ENCODE results near the gene SPAG8. TPM values are rescaled to one million over a fixed set of nuclear protein-coding genes. Genes with fewer than 3 reads are reported as not detected.
A peak's percentile ranks its signal among the peaks of the same experiment; 100 is the strongest.

The SPAG8 gene
- total and polyA plus RNA-seq, 9 of the 15 experiments (the other 6 are each of a cell fraction or from before 2014, with no cell fraction given) = 0.03 to 0.47 (median 0.21) TPM

- no peak for TF ChIP-seq TFE3 (CRISPR knock-in tag; IDR thresholded peaks at IDR 0.05)
- TF ChIP-seq HMG20A (CRISPR knock-in tag; conservative IDR thresholded peaks at IDR 0.05) = no peak
- no peak for TF ChIP-seq PRDM10 (IDR thresholded peaks at IDR 0.05; ENCODE audit: partially characterized antibody)
- TF ChIP-seq NONO (IDR thresholded peaks at IDR 0.05; ENCODE audit: low read depth in 2 of 2, low read length in 1 of 2) = no peak
- TF ChIP-seq SRSF9 (IDR thresholded peaks at IDR 0.05; ENCODE audit: borderline replicate concordance, low read depth, low read length) = no peak
- 0 out of 2 replicates have a peak, but pooled peaks have one; percentile 11 for TF ChIP-seq SMARCA4 (IDR thresholded peaks at IDR 0.05)
- no peak for TF ChIP-seq RFX5 (IDR thresholded peaks at IDR 0.05; ENCODE audit: low read depth, low read length)
- no peak for TF ChIP-seq ZFPM2 (CRISPR knock-in tag; IDR thresholded peaks at IDR 0.05)
- TF ChIP-seq JUNB (CRISPR knock-in tag; conservative IDR thresholded peaks at IDR 0.05) = no peak
- 0 out of 2 replicates have a peak, but pooled peaks have one; percentile 32 for TF ChIP-seq SMARCE1 (IDR thresholded peaks at IDR 0.05)
- no peak for TF ChIP-seq TCF3 (CRISPR knock-in tag; IDR thresholded peaks at IDR 0.05)
- no peak for TF ChIP-seq RBM34 (IDR thresholded peaks at IDR 0.05; ENCODE audit: borderline replicate concordance, insufficient read depth, low read length)
- no peak for TF ChIP-seq MED1 (CRISPR knock-in tag; IDR thresholded peaks at IDR 0.05; ENCODE audit: borderline replicate concordance)
- TF ChIP-seq ZNF263 (CRISPR knock-in tag; IDR thresholded peaks at IDR 0.05; ENCODE audit: borderline replicate concordance) = no peak
- TF ChIP-seq ZNF384 (IDR thresholded peaks at IDR 0.05; ENCODE audit: low read depth, low read length) = no peak
- no peak for TF ChIP-seq ZNF512 (tag; IDR thresholded peaks at IDR 0.05)
- TF ChIP-seq RAD21 (CRISPR knock-in tag; conservative IDR thresholded peaks at IDR 0.05 in 1 of 2, IDR thresholded peaks at IDR 0.05 in 1 of 2) = no peak
- peak; percentile 30 for TF ChIP-seq TAF9B (IDR thresholded peaks at IDR 0.05; ENCODE audit: partially characterized antibody)
- no peak for TF ChIP-seq DDX20 (tag; IDR thresholded peaks at IDR 0.05; ENCODE audit: low read depth)
- TF ChIP-seq ATF4 (CRISPR knock-in tag; IDR thresholded peaks at IDR 0.05) = peak; percentile 57; the same call in 1 of the 2 replicates
- TF ChIP-seq ZNF561 (CRISPR knock-in tag; conservative IDR thresholded peaks at IDR 0.05) = no peak
Measured at GRCh38 chr9:35814106-35814840, 2.2 kb upstream of the SPAG8 start (continued).

Measured in K562 (cell line).